Activated CD4-positive, alpha-beta memory T cell treated with anti-CD3 and anti-CD28 coated beads for 36 hours (primary cell): Measurements from ENCODE around the gene MMP23B. TPM values are rescaled to one million over a fixed set of nuclear protein-coding genes. Genes with fewer than 3 reads are reported as not detected.
"Not testable (repeated sequence)": the region's sequence is repeated elsewhere in the genome, so short reads cannot be mapped to it uniquely, and the experiment has no call there.

ENCODE experiments used
- CTCF ChIA-PET: fragments of 350-600 bp; sonication (Branson Sonifier 250); formaldehyde crosslinking; loops from one replicate; lab custom pipeline; 2021; ENCODE audit warnings: antibody characterized with exemption, inconsistent platforms; lab: Charles Lee
- POLR2A ChIA-PET: fragments of 350-600 bp; sonication (Branson Sonifier 250); formaldehyde crosslinking; loops from one replicate; lab custom pipeline; 2021; ENCODE audit warnings: antibody characterized with exemption; lab: Charles Lee
- DNase-seq: peaks from one replicate; pipeline ENCODE4 v3.0.0-alpha.2; 2020
- H3K27ac Mint-ChIP-seq: one replicate; pipeline ENCODE4 v1.8.0; 2021; ENCODE audit warnings: mixed read lengths
- H3K27me3 Mint-ChIP-seq: one replicate; pipeline ENCODE4 v1.8.0; 2021; ENCODE audit warnings: mixed read lengths
- H3K36me3 Mint-ChIP-seq: one replicate; pipeline ENCODE4 v1.8.0; 2021; ENCODE audit warnings: mixed read lengths
- H3K4me1 Mint-ChIP-seq: one replicate; pipeline ENCODE4 v1.8.0; 2021; ENCODE audit warnings: low read depth, mixed read lengths
- H3K4me3 Mint-ChIP-seq: one replicate; pipeline ENCODE4 v1.8.0; 2021; ENCODE audit warnings: mild to moderate bottlenecking, mixed read lengths
- H3K9me3 Mint-ChIP-seq: one replicate; pipeline ENCODE4 v1.8.0; 2021; ENCODE audit warnings: mixed read lengths
- intact Hi-C: fragments of 100-400 bp; cut with micrococcal nuclease; formaldehyde crosslinking; loops from one replicate; pipeline ENCODE4 v1.15.1; 2023
- total RNA-seq, 2 experiments: library from RNA; stranded (reverse); gene quantifications; one replicate each; pipeline ENCODE4 v1.2.3, GENCODE V29; 2021

The MMP23B gene
- total RNA-seq, 2 experiments from 2014 or later: 0.61 to 1.1 TPM

DNA sequence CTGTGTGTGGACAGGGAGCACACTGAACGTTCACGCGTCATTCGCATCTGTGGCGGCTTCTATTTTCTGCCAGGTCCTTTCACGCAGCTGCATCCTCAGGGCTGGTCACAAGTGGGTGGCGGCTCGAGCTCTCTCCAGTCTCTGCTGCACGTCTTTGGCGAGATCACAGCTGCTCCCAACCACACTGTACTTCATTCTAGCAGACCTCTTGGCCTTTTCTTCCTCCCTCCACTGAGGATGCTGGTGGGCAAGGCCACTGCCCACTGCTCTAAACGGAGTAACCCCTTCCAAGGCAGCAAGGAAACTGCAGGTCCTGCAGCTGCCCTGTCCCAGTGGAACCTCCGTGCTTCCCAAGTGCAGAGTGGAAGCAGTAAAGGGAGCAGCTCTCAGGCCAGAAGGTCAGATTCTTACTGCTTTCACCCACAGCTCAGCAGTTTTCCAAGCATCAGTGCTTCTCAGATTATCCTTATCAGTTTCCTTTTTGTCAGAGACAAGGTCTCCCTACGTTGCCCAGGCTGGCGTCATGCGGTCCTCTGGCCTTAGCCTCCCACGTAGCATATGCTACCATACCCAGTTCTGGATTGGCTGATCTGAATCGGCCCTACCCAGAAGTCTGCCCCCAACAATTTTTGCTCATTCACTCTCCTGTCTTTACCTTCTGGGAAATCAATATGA, 15.7 kb downstream of the MMP23B start:
- H3K9me3 Mint-ChIP-seq, CTCF ChIA-PET, DNase-seq, H3K4me1 Mint-ChIP-seq, intact Hi-C loops, H3K4me3 Mint-ChIP-seq, H3K27me3 Mint-ChIP-seq, H3K27ac Mint-ChIP-seq, POLR2A ChIA-PET: not testable (repeated sequence)
- peaks cover 40% of the 10 kb centered on the region for H3K36me3 Mint-ChIP-seq

- CTCF ChIA-PET, H3K9me3 Mint-ChIP-seq, H3K27me3 Mint-ChIP-seq, POLR2A ChIA-PET, intact Hi-C loops, H3K4me3 Mint-ChIP-seq, H3K27ac Mint-ChIP-seq, H3K4me1 Mint-ChIP-seq, DNase-seq: not testable (repeated sequence)
- peaks cover 41% of the 10 kb centered on the region for H3K36me3 Mint-ChIP-seq
Observed at GRCh38 chr1:1648265-1648664, 16.3 kb downstream of the MMP23B start.

- Mint-ChIP-seq H3K27ac (peak within 1 kb of the TSS; percentile 99), H3K4me3 (peak within 1 kb of the TSS; percentile 89), H3K36me3 (peaks cover 18% of the 10 kb centered on the region)
- not testable (repeated sequence) for H3K27me3 Mint-ChIP-seq, H3K9me3 Mint-ChIP-seq, H3K4me1 Mint-ChIP-seq
- ChIA-PET POLR2A (interaction anchor here (0.6 kb wide), 1 partner anchor 1617 kb away, joined by 3 read pairs; no protein-coding TSS in a partner anchor), CTCF (interaction anchor here (0.6 kb wide), 1 partner anchor 11 kb away, joined by 3 read pairs; no protein-coding TSS in a partner anchor)
- intact Hi-C loops: loop anchor here (2.0 to 5.0 kb wide), 2 partner anchors 44 to 63 kb away; partner anchors contain the start of genes CDK11A and MIB2
- peak; percentile 96 for DNase-seq
Observed at GRCh38 chr1:1658583-1659549, 26.9 kb downstream of the MMP23B start, which contains the start of gene CDK11B. Gene CDK11B (minus strand): TSS chr1:1659004. CDS start chr1:1657485, 1,519 bp downstream.

- H3K27me3 Mint-ChIP-seq, H3K36me3 Mint-ChIP-seq, H3K4me3 Mint-ChIP-seq, H3K27ac Mint-ChIP-seq, H3K9me3 Mint-ChIP-seq, POLR2A ChIA-PET, intact Hi-C loops, H3K4me1 Mint-ChIP-seq, DNase-seq, CTCF ChIA-PET: not testable (repeated sequence)
Observed at GRCh38 chr1:1662392-1662791, 30.4 kb downstream of the MMP23B start.

- intact Hi-C loops, H3K4me1 Mint-ChIP-seq, H3K27me3 Mint-ChIP-seq, DNase-seq, H3K4me3 Mint-ChIP-seq, POLR2A ChIA-PET, H3K27ac Mint-ChIP-seq, H3K9me3 Mint-ChIP-seq, H3K36me3 Mint-ChIP-seq, CTCF ChIA-PET: not testable (repeated sequence)
Observed at GRCh38 chr1:1662830-1663560, 31.0 kb downstream of the MMP23B start.

- H3K9me3 Mint-ChIP-seq, POLR2A ChIA-PET, H3K4me1 Mint-ChIP-seq, H3K36me3 Mint-ChIP-seq, H3K27me3 Mint-ChIP-seq, DNase-seq, H3K4me3 Mint-ChIP-seq, H3K27ac Mint-ChIP-seq, intact Hi-C loops: not testable (repeated sequence)
- CTCF ChIA-PET: interaction anchor here (0.6 kb wide), 1 partner anchor 18 kb away, joined by 3 read pairs; no protein-coding TSS in a partner anchor
Observed at GRCh38 chr1:1664318-1664717, 32.3 kb downstream of the MMP23B start.

DNA sequence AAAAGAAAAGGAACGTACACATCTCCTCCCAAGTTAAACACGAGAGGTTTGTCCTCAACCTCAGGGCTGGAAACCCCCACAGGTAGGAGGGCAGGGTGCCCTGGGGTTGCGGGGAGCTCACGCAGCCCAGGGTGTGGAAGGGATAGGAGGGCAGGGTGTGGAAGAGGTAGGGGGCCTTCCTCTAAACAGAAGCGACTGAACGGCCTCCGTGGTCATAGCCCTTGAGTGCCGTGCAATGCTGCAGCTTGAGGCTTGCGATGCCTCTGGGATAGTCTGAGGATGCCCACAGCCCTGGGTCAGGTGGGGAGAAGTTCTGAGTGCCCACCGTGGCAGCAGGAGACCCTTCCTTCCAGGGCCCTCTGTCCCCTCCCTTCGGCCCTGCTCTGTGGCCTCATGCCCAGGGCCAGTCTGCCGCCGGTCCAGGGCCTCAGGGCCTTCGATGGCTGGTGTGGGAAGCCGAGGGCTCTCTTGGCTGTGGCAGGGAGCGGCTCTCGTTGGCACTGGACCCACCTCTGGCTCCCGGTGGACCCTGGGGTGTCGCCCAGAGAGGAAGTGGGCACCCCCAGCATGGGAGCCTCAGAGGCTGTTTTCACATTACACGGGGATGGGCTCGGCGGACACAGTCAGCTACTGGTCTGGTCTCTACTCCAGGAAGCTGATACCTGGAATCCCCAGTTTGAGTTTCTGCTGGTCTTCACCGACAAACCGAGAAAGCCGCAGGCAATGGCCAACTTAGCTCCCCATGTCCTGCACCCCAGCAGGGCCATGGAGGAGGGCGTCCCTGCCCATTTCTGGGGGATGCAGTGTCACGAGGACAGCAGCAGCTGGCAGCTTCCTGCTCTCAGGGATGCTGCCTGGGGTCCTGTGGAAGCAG, 33.2 kb downstream of the MMP23B start:
- intact Hi-C loops: no loop called here
- ChIA-PET POLR2A (no interaction called here), CTCF (interaction anchor here (0.5 to 0.8 kb wide), 3 partner anchors 12 to 269 kb away, joined by 3 to 6 read pairs (median 4); no protein-coding TSS in a partner anchor)
- H3K9me3 Mint-ChIP-seq: no peaks in the 10 kb centered on the region
- DNase-seq: no peak
- H3K27ac Mint-ChIP-seq: no peak overlapping the region
- H3K4me3 Mint-ChIP-seq: no peak overlapping the region
- H3K4me1 Mint-ChIP-seq: no peaks in the 10 kb centered on the region
- H3K27me3 Mint-ChIP-seq: no peaks in the 10 kb centered on the region
- peaks cover 9% of the 10 kb centered on the region for H3K36me3 Mint-ChIP-seq

GRCh38 chr1:1665815-1666251, 33.9 kb downstream of the MMP23B start:
- no peak overlapping the region for H3K27ac Mint-ChIP-seq
- no peaks in the 10 kb centered on the region for H3K9me3 Mint-ChIP-seq
- ChIA-PET CTCF (interaction anchor here (0.5 to 1.0 kb wide), 3 partner anchors 12 to 270 kb away, joined by 3 to 6 read pairs (median 4); no protein-coding TSS in a partner anchor), POLR2A (no interaction called here)
- H3K4me3 Mint-ChIP-seq: no peak overlapping the region
- peaks cover 9% of the 10 kb centered on the region for H3K36me3 Mint-ChIP-seq
- peak; percentile 46 for DNase-seq
- intact Hi-C loops: no loop called here
- no peaks in the 10 kb centered on the region for H3K4me1 Mint-ChIP-seq
- no peaks in the 10 kb centered on the region for H3K27me3 Mint-ChIP-seq

GRCh38 chr1:1666526-1666925, 34.6 kb downstream of the MMP23B start:
- POLR2A ChIA-PET: no interaction called here
- intact Hi-C loops: no loop called here
- CTCF ChIA-PET: interaction anchor here (1.0 kb wide), 1 partner anchor 11 kb away, joined by 3 read pairs; no protein-coding TSS in a partner anchor
- H3K27me3 Mint-ChIP-seq: no peaks in the 10 kb centered on the region
- DNase-seq: no peak
- H3K9me3 Mint-ChIP-seq: no peaks in the 10 kb centered on the region
- H3K4me3 Mint-ChIP-seq: no peak overlapping the region
- H3K4me1 Mint-ChIP-seq: no peaks in the 10 kb centered on the region
- H3K27ac Mint-ChIP-seq: no peak overlapping the region
- peaks cover 9% of the 10 kb centered on the region for H3K36me3 Mint-ChIP-seq

- H3K27ac Mint-ChIP-seq: no peak overlapping the region
- no peak for DNase-seq
- H3K4me3 Mint-ChIP-seq: no peak overlapping the region
- no peaks in the 10 kb centered on the region for H3K4me1 Mint-ChIP-seq
- no peaks in the 10 kb centered on the region for H3K9me3 Mint-ChIP-seq
- no peaks in the 10 kb centered on the region for H3K27me3 Mint-ChIP-seq
- ChIA-PET CTCF (interaction anchor here (0.9 kb wide), 1 partner anchor 10 kb away, joined by 3 read pairs; no protein-coding TSS in a partner anchor), POLR2A (no interaction called here)
- intact Hi-C loops: no loop called here
- H3K36me3 Mint-ChIP-seq: peaks cover 9% of the 10 kb centered on the region
Observed at GRCh38 chr1:1669468-1670440, 37.8 kb downstream of the MMP23B start.
